ENCODE results near the gene RAX.

Gene RAX

GRCh38 chr18:59218018-59218417 lies 55.2 kb downstream of the RAX start:
- Histone ChIP-seq H3K4me3 (no peak overlapping the region), H3K4me1 (peaks cover 0 to 16% (median 6%) of the 10 kb centered on the region in 4 donors), H3K9me3 (no peaks in the 10 kb centered on the region), H3K27me3 (peaks cover 0 to 45% of the 10 kb centered on the region in 2 donors), H3K36me3 (no peaks in the 10 kb centered on the region), H3K27ac (no peak overlapping the region)
- intact Hi-C loops (cut with DNase I; ENCODE audit: low total_unique reads) = no loop called here
- TF ChIP-seq CTCF (IDR thresholded peaks at IDR 0.05) = no peak
- no peak for DNase-seq
